ENCODE results near the gene MYO1G. TPM values are rescaled to one million over a fixed set of nuclear protein-coding genes. Genes with fewer than 3 reads are reported as not detected.

Gene MYO1G
- total RNA-seq, 2 experiments from 2014 or later: 23.6 to 87.3 TPM

DNA sequence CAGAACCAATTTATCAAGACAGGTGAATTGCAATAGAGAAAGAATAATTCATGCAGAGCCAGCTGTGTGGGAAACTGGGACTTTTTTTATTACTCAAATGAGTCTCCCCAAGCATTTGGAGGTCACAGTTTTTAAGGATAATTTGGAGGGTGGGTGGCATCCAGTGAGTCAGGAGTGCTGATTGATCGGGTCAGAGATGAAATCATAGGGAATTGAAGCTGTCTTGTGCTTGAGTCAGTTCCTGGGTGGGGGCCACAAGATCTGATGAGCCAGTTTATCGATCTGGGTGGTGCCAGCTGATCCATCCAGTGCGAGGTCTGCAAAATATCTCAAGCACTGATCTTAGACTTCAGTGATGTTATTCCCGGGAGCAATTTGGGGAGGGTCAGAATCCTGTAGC is 9.9 kb upstream of the MYO1G start:
- H3K9me3 ChIP-seq (ENCODE audit: low read length): peaks cover 5% of the 10 kb centered on the region; the same call in 1 of the 2 replicates
- H3K9me2 ChIP-seq (ENCODE audit: insufficient read depth, low read length): no peaks in the 10 kb centered on the region
- no peak for TF ChIP-seq CTCF (conservative IDR thresholded peaks at IDR 0.05; ENCODE audit: low read length)
- TF ChIP-seq EZH2phosphoT487 (IDR thresholded peaks at IDR 0.05; ENCODE audit: borderline replicate concordance, low read depth, low read length): no peak
- ChIA-PET POLR2A (interaction anchor here (0.5 to 15.1 kb wide), 2 partner anchors 12 to 45 kb away, joined by 5 to 206 read pairs; partner anchors contain the start of gene CCM2), CTCF (ENCODE audit: unreplicated experiment) (no interaction called here)
- BruUV-seq (replicated peaks): no TSS peak
- peaks cover 23% of the 10 kb centered on the region; the same call in 1 of the 2 replicates for H4K20me1 ChIP-seq (ENCODE audit: insufficient read depth, low read length)
- H3K27ac ChIP-seq (ENCODE audit: low read depth, low read length, poor library complexity, severe bottlenecking): no peak overlapping the region
- no peak overlapping the region for H3K4me2 ChIP-seq (ENCODE audit: low read length)
- H2AFZ ChIP-seq (ENCODE audit: low read length): no peak overlapping the region
- peaks cover 30% of the 10 kb centered on the region for H3K36me3 ChIP-seq (ENCODE audit: insufficient read depth, low read length)
- intact Hi-C loops (cut with micrococcal nuclease; ENCODE audit: unreplicated experiment): no loop called here
- no peak for DNase-seq (ENCODE audit: low spot score)
- peaks cover 40% of the 10 kb centered on the region for H3K79me2 ChIP-seq (ENCODE audit: insufficient read depth, low read depth, low read length)
- H3K4me1 ChIP-seq (ENCODE audit: insufficient read depth, low read length, poor library complexity, severe bottlenecking): peaks cover 38% of the 10 kb centered on the region
- H3K4me3 ChIP-seq (ENCODE audit: low read depth, low read length, poor library complexity, severe bottlenecking): no peak overlapping the region

DNA sequence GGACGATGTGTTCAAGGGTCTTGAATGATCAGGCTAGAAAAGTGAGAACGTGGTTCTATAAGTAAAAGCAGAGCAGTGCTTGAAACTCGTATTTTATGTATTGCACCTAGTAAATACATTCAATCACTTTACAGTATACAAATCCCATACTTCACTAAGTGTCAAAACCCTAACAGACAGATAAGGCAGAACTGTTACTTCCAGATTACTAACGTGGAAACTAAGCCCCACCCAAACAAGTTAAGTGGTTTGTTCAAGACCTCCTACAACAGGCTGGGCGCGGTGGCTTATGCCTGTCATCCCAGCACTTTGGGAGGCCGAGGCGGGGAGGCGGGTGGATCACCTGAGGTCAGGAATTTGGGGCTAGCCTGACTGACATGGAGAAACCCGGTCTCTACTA is 9.2 kb upstream of the MYO1G start:
- ChIA-PET CTCF (ENCODE audit: unreplicated experiment) (no interaction called here), POLR2A (interaction anchor here (1.0 to 15.1 kb wide), 3 partner anchors 12 to 32 kb away, joined by 6 to 206 read pairs (median 6); partner anchors contain the start of gene CCM2)
- peaks cover 29% of the 10 kb centered on the region; the same call in 1 of the 2 replicates for H4K20me1 ChIP-seq (ENCODE audit: insufficient read depth, low read length)
- H3K36me3 ChIP-seq (ENCODE audit: insufficient read depth, low read length): peaks cover 34% of the 10 kb centered on the region
- TF ChIP-seq CTCF (conservative IDR thresholded peaks at IDR 0.05; ENCODE audit: low read length) (no peak), EZH2phosphoT487 (IDR thresholded peaks at IDR 0.05; ENCODE audit: borderline replicate concordance, low read depth, low read length) (no peak)
- peak overlapping the region; percentile 94 for H3K4me3 ChIP-seq (ENCODE audit: low read depth, low read length, poor library complexity, severe bottlenecking)
- H3K4me2 ChIP-seq (ENCODE audit: low read length): peak overlapping the region; percentile 95; the same call in 1 of the 2 replicates
- no peak overlapping the region for H2AFZ ChIP-seq (ENCODE audit: low read length)
- no TSS peak for BruUV-seq (replicated peaks)
- DNase-seq (ENCODE audit: low spot score): no peak
- peaks cover 5% of the 10 kb centered on the region; the same call in 1 of the 2 replicates for H3K9me3 ChIP-seq (ENCODE audit: low read length)
- H3K9me2 ChIP-seq (ENCODE audit: insufficient read depth, low read length): no peaks in the 10 kb centered on the region
- H3K79me2 ChIP-seq (ENCODE audit: insufficient read depth, low read depth, low read length): peaks cover 47% of the 10 kb centered on the region
- intact Hi-C loops (cut with micrococcal nuclease; ENCODE audit: unreplicated experiment): no loop called here
- H3K4me1 ChIP-seq (ENCODE audit: insufficient read depth, low read length, poor library complexity, severe bottlenecking): peaks cover 40% of the 10 kb centered on the region
- H3K27ac ChIP-seq (ENCODE audit: low read depth, low read length, poor library complexity, severe bottlenecking): no peak overlapping the region

DNA sequence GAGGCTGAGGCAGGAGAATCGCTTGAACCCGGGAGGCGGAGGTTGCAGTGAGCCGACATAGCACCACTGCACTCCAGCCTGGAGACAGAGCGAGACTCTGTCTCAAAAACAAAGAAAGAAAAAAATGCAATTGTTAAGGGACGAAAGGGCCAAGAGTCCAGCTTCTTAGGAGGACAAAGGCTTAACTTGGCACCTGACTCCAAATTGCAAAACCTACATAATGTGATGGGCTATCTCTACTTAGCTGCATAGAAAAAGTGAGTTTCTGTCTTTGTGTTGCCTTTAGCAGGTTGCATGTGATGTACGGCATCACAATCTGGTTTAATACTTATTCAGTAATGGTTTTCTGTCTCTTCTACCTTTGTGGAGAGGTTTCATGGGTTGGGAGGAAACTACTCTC is 8.6 kb upstream of the MYO1G start:
- Histone ChIP-seq H3K27ac (ENCODE audit: low read depth, low read length, poor library complexity, severe bottlenecking) (no peak overlapping the region), H4K20me1 (ENCODE audit: insufficient read depth, low read length) (peaks cover 29% of the 10 kb centered on the region; the same call in 1 of the 2 replicates), H3K9me2 (ENCODE audit: insufficient read depth, low read length) (no peaks in the 10 kb centered on the region), H3K9me3 (ENCODE audit: low read length) (no peaks in the 10 kb centered on the region), H3K4me1 (ENCODE audit: insufficient read depth, low read length, poor library complexity, severe bottlenecking) (peaks cover 45% of the 10 kb centered on the region), H2AFZ (ENCODE audit: low read length) (no peak overlapping the region), H3K4me2 (ENCODE audit: low read length) (peak overlapping the region; percentile 95), H3K36me3 (ENCODE audit: insufficient read depth, low read length) (peaks cover 39% of the 10 kb centered on the region), H3K79me2 (ENCODE audit: insufficient read depth, low read depth, low read length) (peaks cover 53% of the 10 kb centered on the region), H3K4me3 (ENCODE audit: low read depth, low read length, poor library complexity, severe bottlenecking) (peak overlapping the region; percentile 94)
- ChIA-PET CTCF (ENCODE audit: unreplicated experiment) (no interaction called here), POLR2A (interaction anchor here (1.0 to 15.1 kb wide), 3 partner anchors 13 to 33 kb away, joined by 6 to 206 read pairs (median 6); partner anchors contain the start of gene CCM2)
- DNase-seq (ENCODE audit: low spot score): no peak
- intact Hi-C loops (cut with micrococcal nuclease; ENCODE audit: unreplicated experiment): no loop called here
- no peak for TF ChIP-seq EZH2phosphoT487 (IDR thresholded peaks at IDR 0.05; ENCODE audit: borderline replicate concordance, low read depth, low read length)
- no peak for TF ChIP-seq CTCF (conservative IDR thresholded peaks at IDR 0.05; ENCODE audit: low read length)
- no TSS peak for BruUV-seq (replicated peaks)

Measured in OCI-LY7 (cell line).